Measurements from ENCODE around the gene DSCAM.

GRCh38 chr21:40047993-40048730, 798.8 kb downstream of the DSCAM start:
- TF ChIP-seq EZH2phosphoT487 (IDR thresholded peaks at IDR 0.05; ENCODE audit: insufficient read depth, low read depth) (no peak), EZH2 (IDR thresholded peaks at IDR 0.05; ENCODE audit: insufficient read depth, poor library complexity, severe bottlenecking) (no peak)
